Hepatocyte (in vitro differentiated cells): Measurements from ENCODE around the gene PIK3AP1.

Source experiments
- EZH2 ChIP-seq: fragments of 200-600 bp; sonication (generic); IDR thresholded peaks from 2 replicates; pipeline ENCODE4 v1.6.1; 2016; ENCODE audit warnings: antibody characterized with exemption, mild to moderate bottlenecking, borderline replicate concordance
- EZH2phosphoT487 ChIP-seq: fragments of 200-600 bp; sonication (generic); IDR thresholded peaks from one replicate; pipeline ENCODE4 v1.6.1; 2018; ENCODE audit warnings: antibody characterized with exemption, mild to moderate bottlenecking, low read depth, moderate library complexity; ENCODE audit not compliant: unreplicated experiment, severe bottlenecking
- TF ChIP-seq, protein P1 (sequence below): fragments of 200-600 bp; sonication (generic); IDR thresholded peaks from 2 replicates; pipeline ENCODE4 v1.5.1; 2016; ENCODE audit warnings: antibody characterized with exemption, mild to moderate bottlenecking; ENCODE audit not compliant: poor library complexity

DNA sequence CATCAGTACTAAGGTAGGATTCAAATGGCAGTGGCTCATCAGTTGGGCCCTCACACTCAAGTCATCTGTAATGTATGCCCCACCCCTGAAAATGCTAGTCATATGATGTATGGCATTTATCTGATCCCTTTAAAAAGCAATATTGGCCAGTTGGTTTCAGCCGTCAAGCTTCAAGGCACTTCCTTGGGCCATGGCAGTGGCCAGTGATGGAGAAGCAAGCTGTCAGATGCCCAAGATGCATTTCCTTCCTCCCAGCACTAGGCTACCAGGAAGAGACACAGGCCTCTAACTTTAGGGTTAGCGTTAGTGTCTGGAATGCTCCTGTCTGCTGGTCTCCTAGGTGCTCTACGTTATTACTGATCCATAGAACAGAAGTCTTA lies 64.1 kb downstream of the PIK3AP1 start:
- TF ChIP-seq, protein P1, sequence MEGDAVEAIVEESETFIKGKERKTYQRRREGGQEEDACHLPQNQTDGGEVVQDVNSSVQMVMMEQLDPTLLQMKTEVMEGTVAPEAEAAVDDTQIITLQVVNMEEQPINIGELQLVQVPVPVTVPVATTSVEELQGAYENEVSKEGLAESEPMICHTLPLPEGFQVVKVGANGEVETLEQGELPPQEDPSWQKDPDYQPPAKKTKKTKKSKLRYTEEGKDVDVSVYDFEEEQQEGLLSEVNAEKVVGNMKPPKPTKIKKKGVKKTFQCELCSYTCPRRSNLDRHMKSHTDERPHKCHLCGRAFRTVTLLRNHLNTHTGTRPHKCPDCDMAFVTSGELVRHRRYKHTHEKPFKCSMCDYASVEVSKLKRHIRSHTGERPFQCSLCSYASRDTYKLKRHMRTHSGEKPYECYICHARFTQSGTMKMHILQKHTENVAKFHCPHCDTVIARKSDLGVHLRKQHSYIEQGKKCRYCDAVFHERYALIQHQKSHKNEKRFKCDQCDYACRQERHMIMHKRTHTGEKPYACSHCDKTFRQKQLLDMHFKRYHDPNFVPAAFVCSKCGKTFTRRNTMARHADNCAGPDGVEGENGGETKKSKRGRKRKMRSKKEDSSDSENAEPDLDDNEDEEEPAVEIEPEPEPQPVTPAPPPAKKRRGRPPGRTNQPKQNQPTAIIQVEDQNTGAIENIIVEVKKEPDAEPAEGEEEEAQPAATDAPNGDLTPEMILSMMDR: no peak
- no peak for TF ChIP-seq EZH2
- no peak for TF ChIP-seq EZH2phosphoT487
